GM21786 (cell line): ENCODE data around the gene EPB41.
A peak's percentile ranks its signal among the peaks of the same experiment; 100 is the strongest.
"Not testable (repeated sequence)": the region's sequence is repeated elsewhere in the genome, so short reads cannot be mapped to it uniquely, and the experiment has no call there.

Experiments
- ATAC-seq: cut with Tn5 transposase; IDR thresholded peaks from one replicate; pipeline ENCODE4 v1.9.1; 2021; ENCODE audit not compliant: unreplicated experiment

EPB41 gene

DNA sequence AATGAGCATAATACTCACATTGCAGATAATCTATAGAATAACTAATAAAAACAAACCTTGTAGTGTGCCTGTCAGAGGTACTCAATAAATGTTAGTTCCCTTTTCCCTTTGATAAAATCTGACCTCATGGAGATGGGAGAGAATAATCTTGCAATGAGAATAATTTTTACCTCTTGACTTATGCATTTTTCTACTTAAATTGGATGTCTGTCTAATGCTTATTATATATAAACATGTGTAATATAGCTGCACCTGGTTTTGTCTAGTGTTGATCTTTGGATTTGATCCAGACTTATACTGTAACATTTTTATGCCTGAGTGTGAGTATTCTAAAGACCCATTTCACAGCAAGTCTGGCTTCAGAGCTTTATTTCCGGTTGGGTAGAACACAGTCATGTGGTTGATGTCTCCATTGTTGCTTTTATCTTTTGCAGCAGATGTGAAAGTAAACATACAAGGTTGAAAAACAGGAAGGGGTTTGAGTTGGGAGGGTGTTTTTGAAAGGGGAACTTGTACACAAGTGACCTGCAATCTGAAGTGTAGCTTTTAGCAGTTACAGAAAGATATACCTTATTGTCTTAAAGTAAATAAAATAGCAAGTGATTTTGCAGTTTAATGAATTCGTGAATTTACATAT, 12.4 kb downstream of the EPB41 start:
- ATAC-seq, result peak; percentile 89

DNA sequence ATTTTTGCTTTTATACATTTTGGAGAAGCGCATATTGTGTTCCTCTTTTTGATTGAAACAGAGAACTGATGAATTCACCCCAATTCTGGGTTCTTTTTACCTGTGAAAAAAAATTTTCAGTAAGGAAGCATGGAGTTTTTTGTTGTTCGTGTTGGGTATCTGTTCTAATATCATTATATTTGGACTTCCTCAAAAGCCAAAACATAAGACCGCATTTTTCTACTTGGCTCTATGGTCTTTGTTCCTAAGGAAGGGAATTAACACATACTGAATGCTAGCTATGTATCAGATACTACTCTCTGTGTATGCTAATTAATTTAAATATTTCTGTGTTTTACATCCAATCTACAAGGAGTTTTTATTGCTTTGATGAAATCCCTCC, 12.9 kb downstream of the EPB41 start:
- no peak for ATAC-seq

DNA sequence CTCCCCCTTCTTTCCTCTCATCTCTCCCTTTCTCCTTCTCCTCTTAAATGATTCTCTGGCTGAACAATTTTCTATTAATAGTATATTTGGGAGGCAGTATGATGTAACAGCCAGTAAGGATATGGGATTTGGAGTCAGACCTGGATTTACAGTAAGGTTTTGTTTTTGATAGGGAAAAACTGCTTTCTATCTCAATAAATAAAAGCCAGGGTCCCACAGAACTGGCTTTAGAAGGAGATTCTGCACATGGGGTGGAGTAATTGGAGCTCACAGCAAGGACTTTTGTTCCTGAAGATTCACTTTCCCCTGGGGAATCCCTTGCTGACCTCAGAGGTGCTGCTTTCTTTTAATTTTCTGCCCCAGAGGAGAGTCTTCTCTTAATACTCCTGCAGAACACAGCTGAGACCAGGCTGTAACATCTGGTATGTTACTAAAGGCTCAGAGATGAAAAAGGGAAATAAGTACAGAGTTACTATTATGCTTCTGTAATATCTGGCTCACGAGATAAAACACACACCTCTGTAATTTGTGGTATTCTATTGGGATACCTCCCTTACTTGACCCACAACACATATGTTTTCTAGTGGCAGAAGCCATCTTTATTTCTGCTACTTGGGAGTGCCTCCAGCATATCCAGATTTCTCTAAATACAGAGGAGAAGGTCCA, 13.4 kb downstream of the EPB41 start:
- ATAC-seq, result no peak

DNA sequence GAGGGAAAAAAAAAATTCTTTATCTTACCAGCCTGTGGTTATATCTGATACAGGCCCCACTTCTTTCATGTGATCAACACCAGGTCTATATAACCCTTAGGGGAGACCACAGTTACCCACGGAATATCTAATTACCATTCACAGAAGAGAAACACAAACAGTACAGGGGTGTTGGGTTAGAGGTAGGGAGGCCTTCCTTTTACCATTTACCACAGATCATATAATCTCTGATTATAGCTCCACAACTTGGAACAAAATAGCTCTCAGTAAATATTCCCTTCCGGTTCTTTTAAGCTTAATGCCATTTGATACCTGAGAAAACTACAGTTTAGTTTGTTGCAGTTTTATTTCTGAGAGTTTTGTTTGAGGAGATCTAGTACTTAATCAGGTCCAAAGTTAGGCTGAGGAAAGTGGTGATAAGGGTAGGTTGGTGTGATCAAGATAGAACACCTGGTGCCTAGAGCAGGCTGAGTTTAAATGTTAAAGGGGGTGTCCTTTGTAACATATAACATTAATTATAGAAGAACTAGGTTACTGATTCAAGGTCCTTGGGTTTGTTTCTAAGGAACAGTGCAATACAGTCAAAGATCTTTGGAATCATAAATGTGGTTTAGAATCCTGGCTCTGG, 14.1 kb downstream of the EPB41 start:
- ATAC-seq, result no peak

DNA sequence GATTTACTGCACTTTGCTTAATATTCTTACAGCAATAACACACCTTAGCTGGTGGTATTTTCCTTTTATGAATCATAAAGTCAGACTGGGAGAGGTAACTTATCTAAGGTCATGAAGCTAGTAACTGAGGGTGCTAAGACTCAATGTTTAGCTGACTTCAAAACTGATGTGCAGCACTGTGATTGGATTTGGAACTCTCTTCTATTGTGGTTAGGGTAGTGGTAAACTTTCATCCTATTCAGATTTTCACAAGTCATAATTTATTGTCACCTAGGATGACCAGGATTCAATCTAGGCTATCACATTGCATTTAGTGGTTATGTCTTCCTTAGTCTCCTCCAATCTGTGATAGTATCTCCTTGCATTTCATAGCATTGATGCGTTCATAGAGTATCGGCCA, 18.9 kb downstream of the EPB41 start:
- no peak for ATAC-seq

DNA sequence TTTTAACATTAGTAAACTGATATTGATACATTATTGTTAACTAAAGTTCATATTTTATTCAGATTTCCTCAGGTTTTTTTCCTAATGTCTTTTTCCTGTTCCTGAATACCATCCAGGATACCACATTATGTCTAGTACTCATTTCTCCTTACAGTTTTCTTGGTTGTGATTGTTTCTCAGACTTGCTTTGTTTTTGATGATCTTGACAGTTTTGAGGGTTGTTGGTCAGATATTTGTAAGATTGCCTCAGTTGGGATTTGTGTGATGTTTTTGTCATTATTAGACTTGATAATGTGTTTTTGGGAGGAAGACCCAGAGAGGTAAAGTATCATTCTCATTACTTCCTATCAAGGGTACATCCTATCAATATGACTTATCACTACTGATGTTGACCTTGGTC, 19.5 kb downstream of the EPB41 start:
- ATAC-seq, result no peak

DNA sequence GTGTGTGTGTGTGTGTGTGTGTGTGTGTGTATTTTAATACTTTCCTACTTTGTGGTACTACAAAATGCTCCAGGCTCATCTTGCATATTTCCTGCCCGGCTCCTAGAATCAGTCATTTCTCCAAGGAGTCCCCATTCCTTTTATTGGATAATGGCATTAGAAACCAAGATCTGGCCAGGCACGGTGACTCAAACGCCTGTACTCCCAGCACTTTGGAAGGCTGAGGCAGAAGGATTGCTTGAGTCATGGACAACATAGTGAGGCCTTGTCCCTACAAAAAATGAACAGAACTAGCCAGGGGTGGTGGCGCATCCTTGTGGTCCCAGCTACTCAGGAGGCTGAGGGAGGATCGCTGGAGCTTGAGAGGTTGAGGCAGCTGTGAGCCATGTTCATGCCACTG, 20.3 kb downstream of the EPB41 start:
- ATAC-seq, result no peak

DNA sequence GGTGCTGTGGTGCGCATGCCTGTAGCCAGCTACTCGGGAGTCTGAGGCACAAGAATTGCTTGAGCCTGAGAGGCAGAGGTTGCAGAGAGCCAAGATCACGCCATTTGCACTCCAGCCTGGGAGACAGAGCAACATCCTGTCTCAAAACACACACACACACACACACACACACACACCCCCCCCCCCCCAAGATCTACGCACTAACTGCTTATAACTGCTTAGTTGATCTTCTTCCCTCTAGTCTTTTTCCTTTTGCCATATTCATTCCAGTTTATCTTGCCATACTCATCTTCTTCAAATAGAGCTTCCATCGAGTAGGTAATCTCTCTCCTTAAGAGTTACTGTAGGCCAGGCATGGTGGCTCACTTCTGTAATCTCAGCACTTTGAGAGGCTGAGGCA, 20.9 kb downstream of the EPB41 start:
- no peak for ATAC-seq

DNA sequence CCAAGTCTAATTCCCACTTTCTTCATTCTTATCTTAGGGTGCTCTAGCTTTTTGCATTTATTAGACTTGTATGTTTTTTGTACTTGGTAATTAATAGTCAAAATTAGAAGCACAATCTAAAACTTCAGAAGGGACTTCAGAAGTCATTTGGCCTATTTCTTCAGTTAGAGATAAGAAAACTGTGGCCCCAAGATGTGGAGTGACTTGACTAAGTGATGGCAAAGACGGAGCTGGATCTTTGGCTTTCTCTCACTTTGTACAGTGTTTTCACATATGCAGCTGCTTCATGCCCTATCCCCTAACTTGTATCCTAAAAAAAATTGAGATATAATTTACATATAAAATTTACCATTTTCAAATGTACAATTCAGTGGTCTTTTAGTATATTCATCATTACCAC, 21.7 kb downstream of the EPB41 start:
- ATAC-seq, result no peak

DNA sequence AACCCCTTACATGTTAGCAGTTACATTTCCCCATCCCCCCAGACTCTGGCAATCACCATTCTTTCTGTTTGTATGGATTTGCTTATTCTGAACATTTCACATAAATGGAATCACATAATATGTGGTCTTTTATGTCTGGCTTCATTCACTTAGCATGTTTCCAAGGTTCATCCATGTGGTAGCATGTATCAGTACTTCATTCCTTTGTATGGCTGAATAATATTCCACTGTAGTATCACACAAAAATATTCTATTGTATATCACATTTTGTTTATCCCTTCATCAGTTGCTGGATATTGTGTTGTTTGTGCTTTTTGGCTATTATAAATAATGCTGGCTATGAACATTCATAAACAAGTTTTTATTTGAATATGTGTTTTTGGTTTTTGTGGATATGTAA, 22.2 kb downstream of the EPB41 start:
- ATAC-seq, result no peak

DNA sequence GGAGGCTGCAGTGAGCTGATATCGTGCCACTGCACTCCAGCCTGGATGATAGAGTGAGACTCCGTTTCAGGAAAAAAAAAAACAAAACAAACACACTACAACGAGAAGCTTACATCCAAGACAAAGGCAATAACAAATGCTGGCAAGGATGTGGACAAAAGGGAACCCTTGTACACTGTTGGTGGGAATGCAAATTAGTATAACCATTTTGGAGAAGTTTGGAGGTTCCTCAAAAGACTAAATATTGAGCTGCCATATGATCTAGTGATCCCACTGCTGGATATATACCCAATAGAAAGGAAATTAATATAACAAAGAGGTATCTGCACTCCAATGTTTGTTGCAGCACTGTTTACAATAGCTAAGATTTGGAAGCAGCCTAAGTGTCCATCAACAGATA, 29.2 kb downstream of the EPB41 start:
- ATAC-seq, result not testable (repeated sequence)

DNA sequence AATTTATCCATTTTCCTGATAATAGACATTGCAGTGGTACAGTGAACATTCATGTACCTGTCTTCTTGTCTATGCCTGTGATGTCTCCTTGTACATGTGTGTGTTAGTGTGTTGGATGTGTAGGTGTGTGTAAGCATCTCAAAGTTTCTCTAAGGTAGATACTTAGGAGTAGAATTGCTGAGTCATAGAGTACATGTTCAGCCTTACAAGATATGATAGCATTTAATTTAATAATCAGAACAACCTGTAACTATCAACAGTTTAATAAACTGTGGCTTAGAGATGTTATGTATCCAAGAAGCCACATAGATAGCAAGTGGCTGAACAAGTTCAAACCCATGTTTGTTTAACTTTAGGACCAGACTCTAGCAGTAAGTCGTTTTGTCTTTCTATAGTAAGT, 35.6 kb downstream of the EPB41 start:
- ATAC-seq, result no peak

DNA sequence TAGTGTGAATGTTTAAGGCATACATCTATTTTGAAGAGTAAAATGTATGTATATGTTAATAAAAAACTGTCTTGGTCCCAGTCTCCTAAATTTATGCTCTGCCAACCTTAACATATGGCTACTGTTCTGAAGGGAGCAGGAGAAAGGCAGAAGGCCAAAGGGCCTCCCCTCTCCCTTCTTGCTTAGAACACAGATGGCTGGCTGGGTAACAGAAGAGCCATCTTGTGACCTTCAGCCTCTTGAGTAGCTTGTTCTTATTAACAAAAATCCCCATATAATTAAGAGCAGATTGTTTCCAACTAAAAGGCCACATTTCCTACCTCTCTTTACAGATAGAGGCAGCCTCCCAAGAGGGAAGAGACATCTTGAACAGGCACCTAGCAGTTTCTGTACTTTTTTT, 36.1 kb downstream of the EPB41 start:
- no peak for ATAC-seq

DNA sequence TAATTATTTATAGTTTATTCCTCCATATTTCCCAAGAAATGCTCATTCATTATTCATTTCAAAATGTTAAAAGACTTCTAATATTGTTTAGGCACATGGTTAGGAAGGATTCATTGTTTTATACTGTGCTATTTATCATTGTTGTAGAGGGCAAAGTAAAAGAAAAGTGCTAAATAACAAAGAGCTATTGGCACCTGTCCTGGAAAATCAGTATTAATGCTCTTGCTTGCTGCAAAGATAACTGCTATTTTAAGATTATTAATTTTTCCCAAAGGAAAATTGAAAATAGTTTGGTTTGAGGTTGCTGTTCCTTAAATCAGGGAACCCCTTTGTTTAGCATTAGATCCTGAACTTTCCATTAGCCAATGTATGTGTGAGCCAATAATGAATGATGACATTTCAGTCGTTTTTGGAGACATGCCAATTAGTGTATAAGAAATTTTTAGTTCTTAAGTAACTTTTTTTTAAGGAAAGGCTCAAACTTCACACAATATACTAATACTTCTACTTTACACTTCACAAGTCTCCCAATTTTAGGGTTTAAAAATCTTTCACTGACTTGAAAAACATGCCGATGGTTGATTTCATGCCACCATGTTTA, 39.9 kb downstream of the EPB41 start:
- ATAC-seq, result no peak

DNA sequence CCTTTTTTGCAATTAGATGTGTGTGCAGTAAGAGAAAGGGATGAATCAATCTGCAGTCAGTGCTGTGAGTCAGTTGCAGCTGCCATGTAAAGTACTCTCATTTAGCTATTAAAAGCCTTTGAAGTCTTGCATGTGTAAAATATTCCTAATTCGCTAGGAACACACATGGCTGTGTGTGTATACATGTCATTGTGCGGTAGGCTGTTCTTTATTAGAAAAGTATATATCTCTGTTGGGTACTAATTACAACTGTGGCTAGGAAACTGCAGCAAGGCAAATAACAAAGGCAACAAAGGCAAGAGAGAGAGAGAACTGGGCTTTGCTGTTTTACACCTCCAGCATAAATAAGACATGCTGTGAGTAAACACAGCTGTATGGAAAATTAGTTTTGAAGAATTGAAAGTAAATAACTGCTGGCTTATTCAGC, 41.7 kb downstream of the EPB41 start:
- ATAC-seq, result no peak

DNA sequence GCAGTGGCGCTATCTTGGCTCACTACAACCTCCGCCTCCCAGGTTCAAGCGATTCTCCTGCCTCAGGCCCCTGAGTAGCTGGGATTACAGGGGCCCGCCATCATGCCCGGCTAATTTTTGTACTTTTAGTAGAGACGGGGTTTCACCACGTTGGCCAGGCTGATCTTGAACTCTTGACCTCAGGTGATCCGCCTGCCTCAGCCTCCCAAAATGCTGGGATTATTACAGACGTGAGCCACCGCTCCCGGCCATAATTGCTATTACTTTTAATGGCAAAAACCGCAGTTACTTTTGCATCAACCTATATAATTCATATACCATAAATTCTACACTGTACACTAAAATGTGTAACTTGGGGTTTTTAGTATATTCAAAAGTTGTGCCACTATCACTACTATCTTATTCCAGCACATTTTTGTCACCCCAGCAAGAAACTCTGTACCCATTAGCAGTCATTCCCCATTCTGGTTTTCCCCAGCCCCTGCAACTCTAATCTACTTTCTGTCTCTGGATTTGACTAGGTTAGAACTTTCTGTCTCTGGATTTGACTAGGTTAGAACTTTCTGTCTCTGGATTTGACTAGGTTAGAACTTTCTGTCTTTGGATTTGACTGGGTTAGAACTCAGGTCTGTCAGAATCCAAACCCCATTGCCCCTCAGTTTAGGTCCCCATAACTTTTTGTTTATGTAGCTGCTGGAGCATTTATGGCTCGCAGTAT, 47.9 kb downstream of the EPB41 start:
- ATAC-seq, result not testable (repeated sequence)

DNA sequence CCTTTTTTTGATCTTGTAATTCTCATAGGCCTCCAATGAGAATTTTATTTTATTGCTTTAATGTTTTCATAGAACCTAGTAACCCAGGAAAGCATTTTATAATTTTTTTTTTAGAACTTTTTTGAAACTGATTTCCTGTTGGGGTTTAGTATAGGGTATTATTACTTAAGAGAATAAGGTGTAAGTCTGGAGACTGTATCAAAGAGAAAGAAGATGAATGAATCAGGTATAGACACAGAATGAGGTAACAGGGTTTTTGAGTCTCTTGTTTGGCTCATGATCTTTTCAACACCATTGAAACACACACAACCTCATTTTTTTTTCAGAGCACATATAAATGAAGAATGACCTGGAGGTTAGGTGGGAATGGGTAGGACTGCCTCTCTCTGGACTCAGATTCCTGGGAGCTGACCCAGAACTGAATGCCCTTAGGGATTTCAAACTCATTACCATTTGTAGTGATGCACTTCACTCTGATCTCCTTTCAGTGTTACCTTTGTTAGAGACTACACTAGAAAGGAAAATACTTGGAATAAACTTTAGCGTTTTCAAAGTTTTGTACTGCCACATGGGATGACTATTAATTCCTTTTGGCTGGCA, 51.0 kb downstream of the EPB41 start:
- no peak for ATAC-seq

DNA sequence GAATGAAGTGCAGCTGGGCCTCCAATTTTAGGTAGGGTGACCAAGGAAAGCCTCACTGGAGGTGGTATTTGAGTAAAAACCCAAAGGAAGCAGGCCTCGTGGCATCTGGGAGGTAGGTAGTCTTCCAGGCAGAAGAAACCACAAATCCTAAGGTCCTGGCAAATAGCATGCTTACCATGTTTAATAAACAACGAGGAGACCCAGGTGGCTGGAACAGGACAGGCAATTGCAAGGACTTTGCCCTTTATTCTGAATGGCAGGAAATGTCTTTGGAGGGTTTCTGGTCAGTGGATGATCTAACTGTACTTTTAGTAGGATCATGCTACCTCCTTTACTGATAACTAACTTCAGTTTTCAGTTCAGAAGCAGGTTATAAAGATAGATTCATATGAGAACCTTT, 52.2 kb downstream of the EPB41 start:
- no peak for ATAC-seq

DNA sequence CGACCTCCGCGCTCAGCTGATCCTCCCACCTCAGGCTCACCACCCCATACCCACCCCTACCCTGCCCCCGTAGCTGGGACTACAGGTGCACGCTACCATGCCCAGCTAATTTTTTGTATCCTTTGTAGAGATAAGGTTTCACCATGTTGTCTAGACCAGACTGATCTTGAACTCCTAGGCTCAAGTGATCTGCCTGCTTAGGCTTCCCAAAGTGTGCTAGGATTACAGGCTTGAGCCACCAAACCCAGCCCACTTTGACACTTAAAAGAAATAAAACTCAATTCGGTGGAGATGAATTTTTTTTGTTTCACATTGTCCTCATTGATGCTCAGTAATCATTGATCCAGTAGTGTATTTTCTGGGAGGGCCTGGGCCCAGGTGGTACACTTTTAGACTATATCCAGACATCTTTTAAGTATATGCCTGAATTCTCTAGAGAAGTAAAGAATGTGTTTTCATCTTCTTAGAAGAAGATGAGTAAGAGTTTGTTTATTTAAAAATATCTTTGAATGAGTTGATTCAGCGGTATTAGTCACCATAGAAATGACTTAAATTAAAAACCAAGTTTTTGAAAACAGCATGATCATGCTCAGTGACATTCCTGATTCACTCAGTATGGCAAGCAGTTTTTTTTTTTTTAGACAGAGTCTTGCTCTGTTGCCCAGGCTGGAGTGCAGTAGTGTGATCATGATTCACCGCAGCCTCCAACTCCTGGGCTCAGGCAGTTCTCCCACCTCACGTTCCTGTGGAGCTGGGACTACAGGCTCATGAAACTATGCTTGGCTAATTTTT, 57.8 kb downstream of the EPB41 start:
- no peak for ATAC-seq
